SK-N-SH treated with all-trans-retinoic acid at 6 μM for 48 hours (cell line): Measurements from ENCODE around the gene TNC.

Experiments used
- ARNTL ChIP-seq: fragments of 450-650 bp; formaldehyde crosslinking; IDR thresholded peaks from 2 replicates; pipeline ENCODE4 v1.5.0; 2020; ENCODE audit warnings: low read depth, mild to moderate bottlenecking, moderate library complexity, borderline replicate concordance
- BACH2 ChIP-seq: fragments of 250-450 bp; sonication (Bioruptor Pico); IDR thresholded peaks from 2 replicates; pipeline ENCODE4 v1.9.0; 2021; ENCODE audit warnings: mild to moderate bottlenecking, borderline replicate concordance
- POU6F1 ChIP-seq: fragments of 250-450 bp; sonication (Bioruptor Pico); IDR thresholded peaks from 2 replicates; pipeline ENCODE4 v1.8.0; 2021; ENCODE audit warnings: low read depth, mild to moderate bottlenecking, moderate library complexity, borderline replicate concordance
- TSHZ2 ChIP-seq: fragments of 250-450 bp; sonication (Bioruptor Pico); IDR thresholded peaks from 2 replicates; pipeline ENCODE4 v1.5.0; 2020; ENCODE audit warnings: mild to moderate bottlenecking, moderate library complexity
- ZFP3 ChIP-seq: fragments of 250-450 bp; sonication (Bioruptor Pico); IDR thresholded peaks from 2 replicates; pipeline ENCODE4 v1.5.0; 2020; ENCODE audit warnings: mild to moderate bottlenecking, moderate library complexity

GRCh38 chr9:114995681-114996221 is 122.2 kb downstream of the TNC start:
- TF ChIP-seq POU6F1 (CRISPR knock-in tag): no peak
- no peak for TF ChIP-seq ARNTL (CRISPR knock-in tag)
- TF ChIP-seq ZFP3 (CRISPR knock-in tag): no peak
- TF ChIP-seq TSHZ2 (CRISPR knock-in tag): no peak
- no peak for TF ChIP-seq BACH2
